A673 (cell line): ENCODE results near the gene DNAH8. TPM values are rescaled to one million over a fixed set of nuclear protein-coding genes. Genes with fewer than 3 reads are reported as not detected.

Experiments
- BruUV-seq: library from RNA; stranded (reverse); fragments of 400-500 nt; replicated peaks from 2 replicates; lab custom pipeline; 2021; lab: Mats Ljungman, UMichigan
- CTCF ChIA-PET: fragments of 300-600 bp; sonication (Branson Sonifier 250); formaldehyde crosslinking; loops from one replicate; lab custom pipeline; 2022; ENCODE audit warnings: antibody characterized with exemption; lab: Charles Lee
- POLR2A ChIA-PET: fragments of 300-600 bp; sonication (Branson Sonifier 250); formaldehyde crosslinking; loops from one replicate; lab custom pipeline; 2022; ENCODE audit warnings: antibody characterized with exemption; ENCODE audit not compliant: low non-redundant PET; lab: Charles Lee
- DNase-seq: peaks from one replicate; pipeline ENCODE4 v3.0.0-alpha.2; 2015; ENCODE audit warnings: low spot score
- H3K27ac ChIP-seq: fragments of 200-600 bp; sonication (generic); 2 replicates; pipeline ENCODE4 v1.5.1; 2016; ENCODE audit warnings: mixed run types, low read depth, mild to moderate bottlenecking, mixed read lengths, antibody characterized with exemption, low read length; ENCODE audit not compliant: poor library complexity, severe bottlenecking
- H3K27me3 ChIP-seq: fragments of 200-600 bp; sonication (generic); replicated peaks from 2 replicates; pipeline ENCODE4 v1.6.1; 2017; ENCODE audit warnings: mixed run types, low read depth, mild to moderate bottlenecking, mixed read lengths, antibody characterized with exemption, low read length; ENCODE audit not compliant: insufficient read depth, poor library complexity
- H3K36me3 ChIP-seq: fragments of 200-600 bp; sonication (generic); 2 replicates; pipeline ENCODE4 v1.6.1; 2016; ENCODE audit warnings: mixed run types, mild to moderate bottlenecking, mixed read lengths, antibody characterized with exemption, low read length; ENCODE audit not compliant: insufficient read depth, poor library complexity, severe bottlenecking
- H3K4me1 ChIP-seq: fragments of 200-600 bp; sonication (generic); 2 replicates; pipeline ENCODE4 v1.6.1; 2017; ENCODE audit warnings: mixed run types, mild to moderate bottlenecking, mixed read lengths, antibody characterized with exemption, low read length; ENCODE audit not compliant: insufficient read depth, poor library complexity, severe bottlenecking
- H3K4me3 ChIP-seq: fragments of 200-600 bp; sonication (generic); 2 replicates; pipeline ENCODE4 v1.5.1; 2016; ENCODE audit warnings: low read depth, mixed run types, mild to moderate bottlenecking, mixed read lengths, low read length; ENCODE audit not compliant: poor library complexity, severe bottlenecking
- H3K9me3 ChIP-seq: fragments of 200-600 bp; sonication (generic); 2 replicates; pipeline ENCODE4 v1.6.1; 2016; ENCODE audit warnings: mixed run types, low read depth, mild to moderate bottlenecking, mixed read lengths, antibody characterized with exemption, low read length; ENCODE audit not compliant: poor library complexity, severe bottlenecking
- EZH2 ChIP-seq: fragments of 200-600 bp; sonication (generic); IDR thresholded peaks from 2 replicates; pipeline ENCODE4 v1.6.1; 2017; ENCODE audit warnings: borderline replicate concordance, low read depth, mild to moderate bottlenecking, mixed read lengths, antibody characterized with exemption, low read length; ENCODE audit not compliant: poor library complexity, severe bottlenecking
- intact Hi-C: fragments of 100-400 bp; cut with micrococcal nuclease; formaldehyde crosslinking; loops from one replicate; pipeline ENCODE4 v1.10.0; 2022; ENCODE audit not compliant: unreplicated experiment
- total RNA-seq: library from RNA; stranded (reverse); gene quantifications from 2 replicates; pipeline ENCODE4 v1.2.3, GENCODE V29; 2021
- TF ChIP-seq, protein P1 (sequence below): fragments of 300-800, 200-600 bp; sonication (generic); conservative IDR thresholded peaks from 2 replicates; pipeline ENCODE4 v1.5.1; 2017; ENCODE audit warnings: low read depth, mild to moderate bottlenecking, antibody characterized with exemption, low read length, moderate library complexity, mixed read lengths

DNAH8 gene
- total RNA-seq, 1 experiment from 2014 or later = not detected

DNA sequence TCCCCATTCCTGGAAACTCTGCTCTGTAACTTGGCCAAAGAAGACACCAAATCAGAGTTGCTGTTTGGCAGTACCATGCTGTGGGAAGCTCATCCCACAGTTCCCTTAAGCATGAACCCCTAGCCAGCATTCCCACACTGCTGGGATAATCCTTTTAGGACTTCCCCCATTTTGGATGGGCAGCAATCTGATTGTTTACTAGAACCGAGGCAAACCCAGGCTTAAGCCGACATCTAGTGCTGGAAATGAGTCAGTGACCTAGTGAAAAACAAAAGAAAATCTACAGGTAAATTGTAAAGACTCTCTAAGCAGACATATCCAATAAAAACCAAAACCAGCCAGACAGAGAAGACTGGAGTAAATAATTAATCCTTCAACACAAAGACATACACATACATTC, 5.2 kb downstream of the DNAH8 start:
- ChIA-PET POLR2A (no interaction called here), CTCF (interaction anchor here (0.7 kb wide), 1 partner anchor 978 kb away, joined by 3 read pairs; no protein-coding TSS in a partner anchor)
- no peaks in the 10 kb centered on the region for H3K36me3 ChIP-seq
- TF ChIP-seq, protein P1, sequence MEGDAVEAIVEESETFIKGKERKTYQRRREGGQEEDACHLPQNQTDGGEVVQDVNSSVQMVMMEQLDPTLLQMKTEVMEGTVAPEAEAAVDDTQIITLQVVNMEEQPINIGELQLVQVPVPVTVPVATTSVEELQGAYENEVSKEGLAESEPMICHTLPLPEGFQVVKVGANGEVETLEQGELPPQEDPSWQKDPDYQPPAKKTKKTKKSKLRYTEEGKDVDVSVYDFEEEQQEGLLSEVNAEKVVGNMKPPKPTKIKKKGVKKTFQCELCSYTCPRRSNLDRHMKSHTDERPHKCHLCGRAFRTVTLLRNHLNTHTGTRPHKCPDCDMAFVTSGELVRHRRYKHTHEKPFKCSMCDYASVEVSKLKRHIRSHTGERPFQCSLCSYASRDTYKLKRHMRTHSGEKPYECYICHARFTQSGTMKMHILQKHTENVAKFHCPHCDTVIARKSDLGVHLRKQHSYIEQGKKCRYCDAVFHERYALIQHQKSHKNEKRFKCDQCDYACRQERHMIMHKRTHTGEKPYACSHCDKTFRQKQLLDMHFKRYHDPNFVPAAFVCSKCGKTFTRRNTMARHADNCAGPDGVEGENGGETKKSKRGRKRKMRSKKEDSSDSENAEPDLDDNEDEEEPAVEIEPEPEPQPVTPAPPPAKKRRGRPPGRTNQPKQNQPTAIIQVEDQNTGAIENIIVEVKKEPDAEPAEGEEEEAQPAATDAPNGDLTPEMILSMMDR = peak; percentile 26; the same call in 1 of the 2 replicates
- no peak for TF ChIP-seq EZH2
- H3K4me1 ChIP-seq = peaks cover under 1% of the 10 kb centered on the region
- BruUV-seq = no TSS peak
- H3K9me3 ChIP-seq = no peaks in the 10 kb centered on the region
- H3K27ac ChIP-seq = no peak overlapping the region
- intact Hi-C loops = no loop called here
- peak; percentile 19 for DNase-seq
- H3K4me3 ChIP-seq = no peak overlapping the region
- H3K27me3 ChIP-seq = peaks cover 20% of the 10 kb centered on the region

DNA sequence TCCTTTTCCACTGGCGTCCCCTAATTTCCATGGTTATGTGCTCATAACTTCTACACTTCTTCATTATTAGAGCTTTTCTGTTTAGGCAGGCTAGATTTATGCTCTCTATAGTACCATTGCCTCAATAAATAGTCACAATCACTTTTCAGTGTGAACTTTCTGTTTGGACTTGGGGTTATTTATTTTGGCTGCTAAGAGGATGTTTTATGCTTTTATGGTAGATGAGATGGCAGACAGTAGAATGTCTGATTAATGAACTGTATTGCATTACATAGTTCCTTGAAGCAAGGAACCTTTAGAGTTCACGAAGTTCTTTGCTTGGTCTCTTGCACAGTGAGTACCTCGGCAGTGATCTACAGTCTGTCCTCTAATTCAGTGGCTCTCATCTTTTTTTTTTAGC, 6.9 kb downstream of the DNAH8 start:
- no peak for TF ChIP-seq EZH2
- TF ChIP-seq, protein P1 = no peak
- peaks cover 6% of the 10 kb centered on the region for H3K27me3 ChIP-seq
- intact Hi-C loops = no loop called here
- no peak overlapping the region for H3K4me3 ChIP-seq
- H3K27ac ChIP-seq = no peak overlapping the region
- no peaks in the 10 kb centered on the region for H3K4me1 ChIP-seq
- no peaks in the 10 kb centered on the region for H3K9me3 ChIP-seq
- BruUV-seq = no TSS peak
- CTCF ChIA-PET = no interaction called here
- DNase-seq = no peak
- no peaks in the 10 kb centered on the region for H3K36me3 ChIP-seq
- POLR2A ChIA-PET = interaction anchor here (0.6 kb wide), 1 partner anchor 19 kb away, joined by 12 read pairs; no protein-coding TSS in a partner anchor

DNA sequence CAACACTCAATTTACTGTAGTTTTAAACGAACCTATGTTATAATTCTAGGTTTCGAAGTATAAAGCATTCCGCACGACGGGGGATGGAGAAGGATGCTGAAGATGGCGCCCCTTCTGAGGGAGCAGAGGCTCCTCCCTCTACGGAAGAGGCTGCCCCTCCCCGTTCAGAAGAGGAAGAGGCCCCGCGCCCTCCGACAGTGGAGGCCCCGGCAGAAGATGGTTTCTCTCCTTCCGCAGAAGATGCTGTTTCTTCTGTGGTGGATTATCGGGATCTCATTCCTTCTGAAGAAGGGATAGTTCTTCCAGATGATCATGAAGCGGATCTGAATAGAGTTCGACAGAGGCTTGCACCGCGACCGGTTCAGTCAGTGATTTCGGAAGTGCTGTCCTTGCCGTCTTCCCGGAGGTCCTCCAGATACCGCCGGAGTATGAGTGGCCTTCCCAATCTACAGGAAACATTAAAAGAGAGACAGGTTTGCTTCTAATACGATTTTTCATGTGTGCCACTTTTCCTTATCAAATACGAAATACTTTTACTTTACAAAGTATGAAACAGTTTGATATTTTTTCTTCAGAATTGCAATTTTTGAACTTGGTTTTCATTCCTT, 7.7 kb downstream of the DNAH8 start:
- CTCF ChIA-PET = no interaction called here
- Histone ChIP-seq H3K27me3 (peaks cover 4% of the 10 kb centered on the region), H3K27ac (no peak overlapping the region), H3K4me1 (no peaks in the 10 kb centered on the region), H3K4me3 (no peak overlapping the region), H3K36me3 (no peaks in the 10 kb centered on the region), H3K9me3 (no peaks in the 10 kb centered on the region)
- POLR2A ChIA-PET = no interaction called here
- DNase-seq = no peak
- intact Hi-C loops = no loop called here
- TF ChIP-seq EZH2 = no peak
- TF ChIP-seq, protein P1 = no peak
- BruUV-seq = no TSS peak
